NCI-H2227 treated with DMSO at 0.1 percent for 48 hours (cell line): ENCODE data around the gene EIF4A3.
A peak's percentile ranks its signal among the peaks of the same experiment; 100 is the strongest.

Source experiments
- DNase-seq: peaks from one replicate; lab custom pipeline; 2025; lab: John Stamatoyannopoulos, UW

EIF4A3 gene

DNA sequence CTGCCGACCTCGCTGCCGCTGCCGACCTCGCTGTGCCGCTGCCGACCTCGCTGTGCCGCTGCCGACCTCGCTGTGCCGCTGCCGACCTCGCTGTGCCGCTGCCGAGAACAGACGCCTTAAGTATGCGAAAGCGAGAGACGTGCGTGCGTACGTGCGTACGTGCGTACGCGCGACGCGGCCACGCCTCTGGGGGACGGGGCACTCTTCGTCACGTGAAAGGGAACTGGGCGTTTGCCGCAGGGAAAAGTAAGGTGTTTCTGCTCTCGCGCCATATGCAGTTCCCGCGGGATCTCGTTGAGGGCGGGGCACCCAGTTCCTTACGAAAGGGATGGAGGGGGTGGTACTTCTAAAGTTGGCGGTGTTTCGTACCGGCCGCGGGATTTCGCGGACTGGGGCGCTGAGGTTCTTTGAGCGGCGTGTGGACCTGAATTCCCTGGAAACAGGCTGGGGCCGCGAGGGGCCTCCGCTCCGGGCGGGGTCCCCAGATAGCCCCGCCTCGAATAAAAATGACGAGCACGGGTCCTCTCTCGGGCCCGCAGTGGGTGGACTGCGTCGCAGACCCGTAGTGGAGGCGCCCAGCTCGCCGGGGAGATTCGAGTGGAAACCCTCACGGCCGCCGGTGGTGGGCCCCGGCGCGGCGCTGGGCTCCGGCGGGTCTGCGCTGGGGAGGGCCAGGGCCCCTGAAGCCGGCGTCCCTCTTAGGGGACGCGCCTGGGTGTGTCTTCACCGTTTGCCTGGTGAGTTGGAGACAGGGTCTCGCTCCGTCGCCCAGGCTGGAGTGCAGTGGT, at the start of gene EIF4A3:
Gene EIF4A3, minus strand, starts transcription at position 94 of the 788 bp plus-strand sequence. CDS start 167 bp downstream, outside the sequence.
- DNase-seq: peak; percentile 94

DNA sequence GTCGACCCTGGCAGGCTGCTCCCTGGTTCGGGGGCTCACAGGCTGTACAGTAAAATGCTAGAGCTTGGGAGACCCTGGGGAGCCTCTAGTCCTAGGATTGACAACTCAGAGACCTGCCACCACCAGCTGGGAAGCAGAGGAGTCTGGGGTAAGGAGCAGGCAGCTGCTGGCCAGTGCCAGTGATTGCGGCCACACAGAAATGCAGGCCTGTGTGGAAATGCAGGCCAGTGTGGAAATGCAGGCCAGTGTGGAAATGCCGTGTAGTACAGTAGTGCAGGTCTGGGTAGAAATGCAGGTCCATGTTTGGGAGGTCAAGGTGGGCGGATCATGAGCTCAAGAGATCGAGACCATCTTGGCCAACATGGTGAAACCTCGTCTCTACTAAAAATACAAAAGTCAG, 49.7 kb upstream of the EIF4A3 start:
- DNase-seq: no peak

DNA sequence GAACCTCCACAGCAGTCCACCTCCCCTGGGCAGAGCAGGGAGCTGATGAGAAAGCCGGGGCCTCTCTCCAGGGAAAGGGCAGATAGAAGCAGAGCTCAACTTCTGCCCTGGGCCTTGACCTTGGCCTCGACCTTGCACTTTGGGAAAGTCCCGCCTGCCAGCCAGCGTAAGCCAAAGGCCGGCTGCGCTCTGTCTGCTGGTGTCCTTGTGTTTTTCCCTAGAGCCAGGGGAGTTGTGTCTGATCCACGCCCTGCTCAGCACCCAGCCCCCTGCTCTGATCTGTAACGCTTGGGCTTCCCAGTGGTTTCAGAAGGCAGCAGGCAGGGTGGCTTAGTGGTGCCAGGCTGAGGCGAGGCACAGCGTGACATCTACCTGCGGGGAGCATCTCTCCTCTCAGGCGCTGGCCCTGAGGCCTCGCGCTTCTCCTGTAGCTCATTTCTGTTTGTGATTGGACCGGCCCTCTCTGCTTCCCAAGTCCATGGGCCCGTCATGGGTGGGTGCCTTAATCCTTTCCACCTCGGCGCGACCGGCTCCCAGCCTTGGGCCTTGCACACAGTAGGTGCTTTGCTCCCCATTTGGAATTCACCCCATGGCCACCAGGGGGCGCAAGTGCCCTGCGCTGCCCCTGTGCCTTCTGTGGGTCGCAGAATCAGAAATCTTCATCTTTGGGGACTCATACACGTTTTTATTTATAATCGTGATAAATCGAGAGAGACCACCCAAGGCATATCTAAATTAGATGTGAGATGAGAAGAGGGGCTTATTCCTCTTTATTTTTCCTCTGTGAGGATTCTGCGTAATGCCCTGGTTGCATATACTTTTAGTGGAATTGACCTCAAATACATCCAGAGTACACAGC, 49.0 kb upstream of the EIF4A3 start:
- DNase-seq: no peak

DNA sequence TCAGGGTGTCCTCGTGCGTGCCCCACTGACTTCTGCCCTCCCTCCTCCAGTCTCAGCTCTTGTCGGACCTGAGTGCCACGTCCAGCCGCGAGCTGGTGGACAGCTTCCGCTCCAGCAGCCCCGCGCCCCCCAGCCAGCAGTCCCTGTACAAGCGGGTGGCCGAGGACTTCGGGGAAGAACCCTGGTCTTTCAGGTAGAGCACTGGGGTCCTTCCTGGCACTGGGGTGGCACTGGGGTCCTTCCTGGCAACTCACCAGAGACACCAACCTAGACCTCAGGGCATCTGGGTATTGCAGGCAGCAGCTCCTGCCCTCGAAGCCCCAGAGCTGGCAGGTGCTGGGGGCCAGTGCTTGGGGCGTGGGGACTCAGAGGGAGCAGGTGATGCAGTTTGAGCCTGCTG, 48.2 kb upstream of the EIF4A3 start:
- no peak for DNase-seq

DNA sequence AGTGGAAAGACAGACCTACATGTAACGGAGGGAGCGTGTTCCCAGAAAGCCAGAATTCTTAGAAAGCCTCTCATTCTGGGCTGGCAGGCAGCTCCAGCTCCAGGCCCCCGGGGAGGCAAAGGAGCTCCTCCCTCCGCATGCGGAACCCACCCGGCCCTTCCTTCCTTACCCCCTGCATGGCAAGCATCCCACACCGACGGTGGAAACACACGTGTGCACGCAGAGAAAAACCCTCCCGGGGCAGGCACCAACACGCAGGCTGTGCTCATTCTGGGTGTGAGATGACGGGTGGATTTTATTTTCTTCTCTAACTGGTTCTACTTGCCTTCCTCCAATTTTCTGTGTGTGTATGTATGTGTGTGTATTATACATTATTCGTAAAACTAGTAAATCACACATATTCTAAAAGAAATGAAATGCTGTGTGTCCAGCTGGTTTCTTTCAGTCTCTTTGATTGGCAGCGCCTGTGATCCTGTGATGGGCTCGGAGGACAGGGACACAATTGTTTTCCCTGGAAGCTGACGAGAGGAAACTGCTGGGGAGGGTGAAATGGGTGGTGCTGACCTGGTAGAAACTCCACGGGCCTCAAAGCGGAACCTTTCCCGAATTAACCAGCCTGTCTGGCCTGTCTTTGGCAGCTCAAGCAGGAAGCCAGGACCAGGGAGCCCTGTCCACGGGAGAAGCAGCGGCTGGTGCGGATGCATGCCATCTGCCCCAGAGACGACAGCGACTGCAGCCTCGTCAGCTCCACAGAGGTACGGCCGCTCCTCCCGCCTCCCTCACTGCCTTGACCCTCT, 45.1 kb upstream of the EIF4A3 start:
- DNase-seq: no peak

DNA sequence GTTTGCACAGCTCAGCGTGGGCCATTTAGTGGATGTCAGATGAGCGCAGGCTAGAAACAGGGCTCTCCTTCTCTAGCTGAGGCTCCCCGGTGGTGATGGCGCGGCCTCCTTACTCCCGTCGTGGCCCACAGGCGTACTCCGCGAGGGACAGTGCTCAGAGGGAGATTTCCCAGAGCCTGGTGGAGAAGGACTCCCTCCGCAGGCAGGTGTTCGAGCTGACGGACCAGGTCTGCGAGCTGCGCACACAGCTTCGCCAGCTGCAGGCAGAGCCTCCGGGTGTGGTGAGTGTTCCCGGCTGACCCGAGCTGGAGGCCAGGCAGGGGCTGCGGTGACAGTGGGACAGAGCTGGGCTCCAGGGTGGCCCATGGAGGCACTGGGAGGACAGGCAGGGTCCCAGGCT, 44.3 kb upstream of the EIF4A3 start:
- no peak for DNase-seq

DNA sequence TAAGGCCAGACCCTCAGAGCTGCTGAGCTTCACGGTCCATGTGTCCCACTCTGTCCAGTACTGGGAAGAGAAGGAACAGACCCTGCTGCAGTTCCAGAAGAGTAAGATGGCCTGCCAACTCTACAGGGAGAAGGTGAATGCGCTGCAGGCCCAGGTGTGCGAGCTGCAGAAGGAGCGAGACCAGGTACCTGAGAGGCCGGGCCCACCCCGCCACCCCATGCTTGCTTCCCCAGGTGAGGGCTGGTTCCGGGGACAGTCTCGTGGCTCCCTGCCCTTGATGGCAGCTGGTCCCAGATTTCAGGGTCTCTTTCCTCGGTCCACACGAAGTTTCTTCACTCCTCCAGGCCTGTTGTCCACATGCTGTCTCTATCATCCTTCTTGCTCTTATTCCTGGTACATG, 43.8 kb upstream of the EIF4A3 start:
- DNase-seq: no peak

DNA sequence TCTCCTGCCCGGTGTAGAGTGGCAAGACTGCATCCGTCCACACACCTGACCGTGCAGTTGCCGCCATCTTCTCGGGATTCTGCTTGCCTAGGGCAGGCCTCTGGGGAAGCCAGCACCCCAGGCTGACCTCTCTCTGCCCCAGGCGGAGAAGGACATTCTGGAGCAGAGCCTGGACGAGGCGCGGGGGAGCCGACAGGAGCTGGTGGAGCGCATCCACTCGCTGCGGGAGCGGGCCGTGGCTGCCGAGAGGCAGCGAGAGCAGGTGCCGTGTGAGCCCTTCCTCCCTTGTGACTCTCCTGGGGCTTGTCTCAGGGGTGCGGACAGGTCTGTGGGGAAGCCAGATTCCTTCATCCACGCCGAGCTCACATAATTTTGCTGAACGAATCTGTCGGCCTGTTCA, 42.7 kb upstream of the EIF4A3 start:
- no peak for DNase-seq

DNA sequence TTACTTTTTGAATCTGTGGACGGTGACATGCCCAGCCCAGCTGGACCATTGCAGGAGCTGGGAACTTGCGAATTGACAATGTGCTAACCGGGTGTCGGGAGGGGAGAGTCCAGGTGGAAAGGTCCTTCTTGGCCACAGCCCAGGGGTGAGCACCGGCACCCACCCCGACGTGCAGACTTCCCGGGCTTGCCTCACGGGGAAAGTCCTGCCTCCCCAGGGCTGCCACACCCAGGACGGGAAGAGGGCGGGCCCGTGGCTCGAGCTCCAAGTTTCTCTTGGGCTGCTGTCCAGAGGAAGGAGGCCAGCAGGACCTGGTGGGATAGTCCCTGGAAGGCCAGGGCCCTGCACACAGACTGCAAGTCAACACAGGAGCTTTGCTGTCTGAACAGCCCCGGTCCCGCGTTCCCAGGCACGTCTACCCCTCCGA, 40.6 kb upstream of the EIF4A3 start:
- no peak for DNase-seq

DNA sequence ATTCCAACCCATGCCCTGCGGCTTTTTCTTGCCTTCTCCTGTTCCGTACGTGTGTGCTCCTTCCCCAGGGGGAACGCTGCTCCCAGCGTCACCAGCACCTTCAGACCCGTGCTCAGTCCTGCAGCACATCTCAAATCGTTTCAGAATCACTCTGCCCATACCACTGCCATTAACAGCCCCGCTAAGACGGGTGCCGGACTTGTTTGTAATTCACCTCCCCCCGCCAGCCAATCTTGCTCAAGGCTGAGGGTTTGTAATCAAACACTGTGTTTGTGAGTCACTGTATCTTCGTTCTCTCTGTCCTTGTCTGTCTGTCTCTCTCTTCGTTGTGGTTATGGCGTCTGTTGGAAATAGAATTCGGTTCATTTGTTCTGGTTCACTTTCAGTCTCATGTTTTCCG, 40.2 kb upstream of the EIF4A3 start:
- no peak for DNase-seq

DNA sequence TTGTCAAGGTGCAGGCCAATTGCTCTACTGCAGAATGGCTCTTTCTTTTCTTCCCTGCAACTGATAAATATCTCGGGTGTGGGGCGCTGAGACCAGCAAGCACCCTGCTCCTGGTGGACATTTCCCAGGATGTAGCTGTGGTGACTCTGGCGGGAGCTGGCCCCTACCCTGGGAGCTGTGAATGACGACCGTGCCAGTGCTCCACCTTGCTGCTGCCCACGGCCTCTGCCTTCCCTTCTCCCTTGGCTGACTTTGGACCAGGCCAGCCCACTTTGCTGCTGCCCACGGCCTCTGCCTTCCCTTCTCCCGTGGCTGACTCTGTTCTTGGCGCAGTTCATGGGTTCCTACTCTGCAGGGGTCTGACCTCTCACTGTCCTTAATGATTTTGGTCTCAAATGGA, 39.0 kb upstream of the EIF4A3 start:
- DNase-seq: no peak

DNA sequence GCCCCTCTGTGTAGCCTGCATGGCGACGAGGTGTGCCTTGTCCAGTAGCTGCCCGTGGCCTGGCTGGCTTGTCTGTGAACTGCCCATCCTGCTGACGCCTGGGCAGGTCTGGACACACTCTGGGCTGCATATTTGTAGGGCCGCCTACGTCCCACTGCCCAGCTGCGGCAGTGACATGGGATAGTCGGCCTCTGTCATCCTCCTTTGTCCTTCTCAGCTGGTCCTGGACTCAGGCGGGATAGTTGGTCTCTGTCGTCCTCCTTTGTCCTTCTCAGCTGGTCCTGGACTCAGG, 37.4 kb upstream of the EIF4A3 start:
- DNase-seq: no peak

DNA sequence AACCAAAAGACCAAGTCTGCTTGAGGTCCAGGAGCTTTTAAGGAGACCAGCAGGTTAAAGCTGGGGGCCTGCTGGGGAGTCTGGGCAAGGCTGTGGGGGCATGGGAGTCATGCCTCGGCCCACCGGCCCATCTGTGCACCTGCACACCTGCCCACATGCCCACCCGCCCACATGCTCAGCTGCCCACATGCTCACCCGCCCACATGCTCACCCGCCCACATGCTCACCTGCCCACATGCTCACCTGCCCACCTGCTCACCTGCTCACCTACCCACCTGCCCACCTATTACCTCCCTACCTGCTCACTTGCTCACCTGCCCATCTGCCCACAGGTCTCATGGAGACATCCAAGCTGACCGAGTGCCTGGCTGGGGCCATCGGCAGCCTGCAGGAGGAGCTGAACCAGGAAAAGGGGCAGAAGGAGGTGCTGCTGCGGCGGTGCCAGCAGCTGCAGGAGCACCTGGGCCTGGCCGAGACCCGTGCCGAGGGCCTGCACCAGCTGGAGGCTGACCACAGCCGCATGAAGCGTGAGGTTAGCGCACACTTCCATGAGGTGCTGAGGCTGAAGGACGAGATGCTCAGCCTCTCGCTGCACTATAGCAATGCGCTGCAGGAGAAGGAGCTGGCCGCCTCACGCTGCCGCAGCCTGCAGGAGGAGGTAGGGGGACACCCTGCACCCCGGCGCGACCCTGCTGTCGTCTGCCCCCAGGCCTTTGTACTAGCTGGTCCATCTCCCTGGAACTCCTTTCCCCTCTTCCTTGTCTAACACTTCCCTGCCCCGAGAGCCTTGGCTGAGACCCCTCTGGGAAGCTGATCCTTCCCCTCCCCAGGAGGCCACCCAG, 36.9 kb upstream of the EIF4A3 start:
- no peak for DNase-seq

DNA sequence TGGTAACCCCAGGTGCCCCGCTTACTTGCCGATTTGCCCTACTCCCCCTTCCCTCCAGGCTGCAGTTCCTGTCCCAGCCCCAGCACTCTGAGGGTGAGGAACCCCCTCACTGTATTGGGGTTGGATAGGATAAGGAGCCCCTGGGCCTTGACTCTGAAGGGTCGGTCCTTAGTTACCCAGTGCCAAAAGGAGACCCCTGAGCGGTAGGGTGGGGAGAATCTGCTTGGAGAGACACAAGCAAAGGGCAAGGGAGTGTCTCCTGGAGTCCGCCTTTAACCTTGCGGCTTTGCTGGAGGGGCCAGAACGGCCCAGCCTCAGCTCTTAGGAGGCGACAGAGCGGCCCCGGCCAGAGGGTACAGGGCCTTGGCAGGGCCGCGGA, 35.9 kb upstream of the EIF4A3 start:
- DNase-seq: no peak

DNA sequence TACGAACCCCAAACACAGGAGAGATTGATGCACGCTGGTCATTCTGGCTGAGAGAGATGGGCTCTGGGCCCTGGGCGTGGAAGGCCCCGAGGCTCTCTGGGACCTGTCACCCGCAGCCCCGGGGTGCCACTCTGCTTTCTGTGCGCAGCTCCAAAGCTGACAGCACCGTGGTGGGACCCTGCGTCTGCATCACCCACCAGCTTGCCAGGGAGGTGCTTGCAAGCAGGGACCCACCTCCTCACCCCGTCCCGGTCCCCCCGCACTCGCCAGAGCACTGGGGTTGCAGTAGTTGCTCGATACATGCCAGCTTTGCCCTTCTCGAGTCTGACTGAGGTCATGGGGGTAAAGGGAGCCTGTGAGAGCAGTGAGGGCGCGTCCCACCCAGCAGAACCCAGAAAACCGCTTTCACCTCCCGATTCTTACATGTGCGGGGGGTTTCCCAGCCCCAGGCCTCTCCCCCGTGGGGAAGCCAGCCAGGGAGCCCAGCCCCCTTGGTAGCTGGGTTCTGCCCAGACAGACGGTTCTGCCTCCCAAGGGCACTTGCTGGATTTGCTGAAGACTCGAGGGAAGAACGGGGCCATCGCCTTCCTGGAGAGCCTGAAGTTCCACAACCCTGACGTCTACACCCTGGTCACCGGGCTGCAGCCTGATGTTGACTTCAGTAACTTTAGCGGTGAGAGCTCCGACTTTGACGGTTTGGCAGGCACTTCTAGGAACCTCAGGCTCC, 35.4 kb upstream of the EIF4A3 start:
- DNase-seq: no peak

DNA sequence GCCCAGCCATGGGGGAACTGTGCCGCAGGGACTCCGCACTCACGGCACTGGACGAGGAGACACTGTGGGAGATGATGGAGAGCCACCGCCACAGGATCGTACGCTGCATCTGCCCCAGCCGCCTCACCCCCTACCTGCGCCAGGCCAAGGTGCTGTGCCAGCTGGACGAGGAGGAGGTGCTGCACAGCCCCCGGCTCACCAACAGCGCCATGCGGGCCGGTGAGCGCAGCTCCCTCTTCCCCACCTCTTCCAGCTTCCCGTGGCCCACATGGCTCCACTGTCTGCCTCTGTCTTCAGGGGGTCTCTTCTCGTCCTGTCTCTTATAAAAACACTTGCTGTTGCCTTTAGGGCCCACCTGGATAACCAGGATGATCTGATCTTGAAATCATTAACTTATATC, 34.5 kb upstream of the EIF4A3 start:
- no peak for DNase-seq

DNA sequence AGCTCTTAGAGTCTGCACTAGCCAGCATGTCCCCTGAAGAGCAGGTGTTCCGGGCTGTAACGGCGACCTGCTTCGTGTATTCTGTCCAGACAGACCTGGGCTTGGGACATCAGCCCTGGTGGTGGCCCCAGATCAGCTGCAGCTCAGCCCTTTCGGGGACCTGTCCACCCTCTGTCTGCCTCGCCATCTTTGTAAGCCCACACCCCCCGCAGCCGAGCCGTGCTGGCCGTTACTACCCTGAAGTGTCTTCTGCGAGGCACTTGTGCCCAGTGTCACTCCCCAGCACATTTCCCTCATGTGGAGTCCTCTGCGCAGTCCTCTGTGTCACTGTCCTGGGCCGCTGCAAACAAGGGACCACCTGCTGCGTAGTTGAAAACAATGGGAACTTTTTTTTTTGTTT, 33.3 kb upstream of the EIF4A3 start:
- no peak for DNase-seq

DNA sequence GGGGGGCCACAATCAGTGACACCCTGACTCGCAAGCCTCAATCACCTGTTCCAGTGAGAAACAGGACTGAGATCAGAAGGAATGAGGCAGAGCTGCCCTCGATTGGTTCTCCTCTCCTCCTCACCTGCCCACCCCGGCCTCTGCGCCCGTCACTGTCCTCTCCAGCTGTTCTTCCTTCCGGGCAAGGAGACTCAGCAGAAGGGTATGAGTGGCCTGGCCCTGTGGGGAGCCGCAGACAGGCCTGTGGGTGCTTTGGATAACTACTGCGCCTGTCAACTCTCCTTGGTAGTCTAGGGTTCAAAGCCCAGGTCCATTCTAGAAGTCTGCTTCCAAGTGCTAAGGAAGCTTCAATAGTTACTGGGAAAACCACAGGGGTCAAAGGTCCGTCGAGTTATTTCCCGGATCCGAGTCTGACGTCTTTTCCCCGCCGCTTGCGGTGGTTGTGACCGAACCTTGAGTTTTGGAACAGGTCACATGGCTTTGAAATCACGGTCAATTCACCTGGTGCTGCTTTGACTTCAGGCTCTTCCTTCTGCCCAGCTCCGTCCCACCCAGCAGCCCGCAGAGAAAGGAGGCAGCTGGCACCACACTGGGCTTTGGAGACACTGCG, 31.2 kb upstream of the EIF4A3 start:
- DNase-seq: no peak

DNA sequence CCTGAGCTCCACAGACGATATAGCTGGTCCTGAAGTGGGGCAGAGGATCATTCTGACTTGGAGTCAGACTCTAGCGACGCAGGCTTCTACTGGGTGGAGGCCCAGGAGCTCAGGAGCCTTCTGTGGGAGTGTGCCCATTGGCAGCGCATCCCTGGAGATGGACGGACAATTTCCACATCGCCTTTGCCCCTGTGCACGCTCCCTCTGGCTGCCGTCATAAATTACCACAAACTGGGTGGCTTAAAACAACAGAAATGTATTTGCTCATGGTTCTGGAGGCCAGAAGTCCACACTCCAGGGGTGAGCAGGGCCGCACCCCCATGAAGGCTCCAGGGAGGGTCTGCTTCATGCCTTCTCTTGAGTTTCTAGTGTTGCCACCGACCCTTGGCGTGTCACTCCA, 29.8 kb upstream of the EIF4A3 start:
- DNase-seq: no peak

DNA sequence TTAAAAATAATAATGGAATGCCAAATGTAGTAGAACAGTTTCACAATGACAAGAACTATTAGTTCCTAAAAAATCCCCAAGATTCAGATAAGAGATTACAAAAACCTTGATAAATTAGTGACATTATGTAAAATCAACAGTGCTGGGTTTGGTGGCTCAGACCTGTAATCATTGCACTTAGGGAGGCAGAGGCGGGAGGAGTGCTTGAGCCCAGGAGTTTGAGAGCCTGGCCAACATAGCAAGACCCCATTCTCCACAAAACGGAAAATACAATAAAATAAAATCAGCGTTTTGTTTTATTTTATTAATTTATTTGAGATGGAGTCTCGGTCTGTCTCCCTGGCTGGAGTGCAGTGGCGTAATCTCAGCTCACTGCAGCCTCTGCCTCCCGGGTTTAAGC, 27.0 kb upstream of the EIF4A3 start:
- DNase-seq: no peak

DNA sequence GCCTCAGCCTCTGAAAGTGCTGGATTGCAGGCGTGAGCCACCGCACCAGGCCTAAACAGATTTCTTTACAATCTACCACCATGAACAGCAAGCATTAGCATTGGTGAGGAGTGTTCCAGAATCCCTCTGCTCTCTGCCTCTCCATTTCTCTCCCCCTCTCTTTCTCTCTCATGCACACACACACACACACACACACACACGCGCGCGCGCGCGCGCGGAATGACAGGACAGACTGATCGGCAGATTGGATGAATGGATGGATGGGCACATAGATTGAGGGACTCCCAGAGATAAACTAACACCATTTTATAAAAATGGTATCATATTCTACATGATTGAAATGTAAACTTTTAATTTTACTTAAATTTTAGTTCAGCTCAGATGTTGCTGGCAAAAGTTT, 26.2 kb upstream of the EIF4A3 start:
- no peak for DNase-seq
